Neural cell (in vitro differentiated cells): ENCODE results near the gene DHX16. TPM values are rescaled to one million over a fixed set of nuclear protein-coding genes. Genes with fewer than 3 reads are reported as not detected.

ENCODE experiments used
- H2AFZ ChIP-seq: fragments of 200-600, 300-800 bp; sonication (generic), shearing (Covaris generic); 2 replicates; pipeline ENCODE4 v1.6.0; 2014; ENCODE audit warnings: low read depth, mild to moderate bottlenecking, antibody characterized with exemption, low read length, moderate library complexity
- H3F3A ChIP-seq: fragments of 200-600 bp; shearing (Covaris generic); 2 replicates; pipeline ENCODE4 v1.6.1; 2016; ENCODE audit warnings: mild to moderate bottlenecking, moderate library complexity, mixed read lengths, antibody characterized with exemption, low read length; ENCODE audit not compliant: insufficient read depth, poor library complexity, severe bottlenecking
- H3K27ac ChIP-seq: fragments of 200-600, 300-800 bp; sonication (generic), shearing (Covaris generic); 2 replicates; pipeline ENCODE4 v1.5.1; 2014; ENCODE audit warnings: mild to moderate bottlenecking, low read length, moderate library complexity
- H3K27me3 ChIP-seq: fragments of 300-800, 200-600 bp; sonication (generic), shearing (Covaris generic); 2 replicates; pipeline ENCODE4 v1.6.0; 2014; ENCODE audit warnings: mild to moderate bottlenecking, low read depth, low read length, moderate library complexity; ENCODE audit not compliant: insufficient read depth
- H3K36me3 ChIP-seq: fragments of 300-800, 200-600 bp; sonication (generic), shearing (Covaris generic); 2 replicates; pipeline ENCODE4 v1.5.1; 2014; ENCODE audit warnings: mild to moderate bottlenecking, antibody characterized with exemption, low read length, moderate library complexity; ENCODE audit not compliant: insufficient read depth
- H3K4me2 ChIP-seq: fragments of 300-800, 200-600 bp; sonication (generic), shearing (Covaris generic); 2 replicates; pipeline ENCODE4 v1.6.0; 2014; ENCODE audit warnings: mild to moderate bottlenecking, low read length
- H3K4me3 ChIP-seq: fragments of 300-800, 200-600 bp; sonication (generic), shearing (Covaris generic); 2 replicates; pipeline ENCODE4 v1.5.1; 2014; ENCODE audit warnings: mild to moderate bottlenecking, low read length, moderate library complexity
- H3K79me2 ChIP-seq: fragments of 200-600 bp; shearing (Covaris generic); replicated peaks from 2 replicates; pipeline ENCODE4 v1.6.0; 2014; ENCODE audit warnings: mild to moderate bottlenecking, low read length, moderate library complexity; ENCODE audit not compliant: insufficient read depth
- H3K9ac ChIP-seq: fragments of 300-800, 200-600 bp; sonication (generic), shearing (Covaris generic); 2 replicates; pipeline ENCODE4 v1.6.1; 2016; ENCODE audit warnings: mild to moderate bottlenecking, low read length, mixed read lengths
- H3K9me2 ChIP-seq: fragments of 200-600 bp; shearing (Covaris generic); 2 replicates; pipeline ENCODE4 v1.6.1; 2016; ENCODE audit warnings: mild to moderate bottlenecking, low read length, mixed read lengths; ENCODE audit not compliant: insufficient read depth
- H3K9me3 ChIP-seq: fragments of 200-600, 300-800 bp; sonication (generic), shearing (Covaris generic); 2 replicates; pipeline ENCODE4 v1.6.1; 2016; ENCODE audit warnings: mild to moderate bottlenecking, mixed run types, low read length, moderate library complexity, mixed read lengths
- H4K20me1 ChIP-seq: fragments of 200-600 bp; shearing (Covaris generic); 2 replicates; pipeline ENCODE4 v1.6.1; 2016; ENCODE audit warnings: mild to moderate bottlenecking, mixed run types; ENCODE audit not compliant: insufficient read depth
- CTCF ChIP-seq: fragments of 450-650 bp; IDR thresholded peaks from 2 replicates; pipeline ENCODE4 v1.5.1; 2014; ENCODE audit warnings: antibody characterized with exemption, mild to moderate bottlenecking, moderate library complexity; ENCODE audit not compliant: poor library complexity, severe bottlenecking
- EP300 ChIP-seq: fragments of 450-650 bp; conservative IDR thresholded peaks from 2 replicates; pipeline ENCODE4 v1.6.1; 2014; ENCODE audit warnings: antibody characterized with exemption, mild to moderate bottlenecking, moderate library complexity; ENCODE audit not compliant: poor library complexity, severe bottlenecking
- EZH2 ChIP-seq: fragments of 200-600, 300-800 bp; shearing (Covaris generic), sonication (generic); IDR thresholded peaks from 2 replicates; pipeline ENCODE4 v1.6.1; 2014; ENCODE audit warnings: antibody characterized with exemption, low read length, borderline replicate concordance, mild to moderate bottlenecking; ENCODE audit not compliant: insufficient read depth, poor library complexity, severe bottlenecking
- MXI1 ChIP-seq: fragments of 450-650 bp; conservative IDR thresholded peaks from 2 replicates; pipeline ENCODE4 v1.6.1; 2014; ENCODE audit warnings: antibody characterized with exemption, mild to moderate bottlenecking; ENCODE audit not compliant: poor library complexity, severe bottlenecking
- POLR2AphosphoS5 ChIP-seq: IDR thresholded peaks from 2 replicates; pipeline ENCODE4 v1.6.1; 2012
- RAD21 ChIP-seq: fragments of 450-650 bp; conservative IDR thresholded peaks from 2 replicates; pipeline ENCODE4 v1.6.1; 2014; ENCODE audit warnings: antibody characterized with exemption, mild to moderate bottlenecking, moderate library complexity
- SMC3 ChIP-seq: fragments of 450-650 bp; conservative IDR thresholded peaks from 2 replicates; pipeline ENCODE4 v1.6.1; 2014; ENCODE audit warnings: antibody characterized with exemption, mild to moderate bottlenecking, moderate library complexity; ENCODE audit not compliant: poor library complexity
- TAF1 ChIP-seq: IDR thresholded peaks from 2 replicates; pipeline ENCODE4 v1.6.1; 2012; ENCODE audit warnings: low read depth
- polyA plus RNA-seq: library from polyadenylated mRNA; depleted of rRNA; stranded (reverse); fragments of >200 nt; gene quantifications from 2 replicates; pipeline ENCODE4 v1.2.3, GENCODE V29; 2014
- TF ChIP-seq, protein P1 (sequence below): IDR thresholded peaks from 2 replicates; pipeline ENCODE4 v1.6.1; 2012; ENCODE audit warnings: borderline replicate concordance

Gene DHX16
- polyA plus RNA-seq, 1 donor from 2014 or later, result 29.1 TPM

DNA sequence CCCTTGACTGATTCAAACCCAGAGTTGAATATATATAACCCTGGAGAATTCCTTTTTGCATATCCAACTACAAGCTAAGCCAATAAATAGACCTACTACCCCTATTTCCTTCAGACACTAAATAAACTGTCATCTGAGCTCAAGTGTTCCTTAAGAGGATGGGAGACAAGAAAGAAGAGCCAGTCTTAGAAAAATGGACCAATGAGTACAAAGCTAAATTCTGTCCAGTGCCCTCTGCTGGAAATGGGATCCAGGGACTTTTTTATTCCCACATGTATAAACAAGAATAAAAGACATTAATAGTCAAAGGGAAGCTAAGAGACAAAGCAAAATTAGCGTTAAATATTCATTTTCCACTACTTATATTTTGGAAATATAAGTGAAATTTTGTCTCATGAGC, 60.6 kb downstream of the DHX16 start:
- Histone ChIP-seq H3K79me2 (peaks cover 50% of the 10 kb centered on the region), H3F3A (peaks cover 8% of the 10 kb centered on the region), H3K27me3 (no peaks in the 10 kb centered on the region), H3K9ac (peak overlapping the region; percentile 17), H3K4me3 (peak overlapping the region; percentile 83), H3K9me3 (no peaks in the 10 kb centered on the region), H3K9me2 (no peaks in the 10 kb centered on the region), H3K4me2 (peak overlapping the region; percentile 37), H3K36me3 (peaks cover 9% of the 10 kb centered on the region), H2AFZ (no peak overlapping the region), H3K27ac (peak overlapping the region; percentile 100), H4K20me1 (no peaks in the 10 kb centered on the region)
- TF ChIP-seq CTCF (peak; percentile 49), TAF1 (no peak), POLR2AphosphoS5 (no peak)

GRCh38 chr6:30611856-30612194, 61.0 kb downstream of the DHX16 start:
- Histone ChIP-seq H3K4me3 (peak overlapping the region; percentile 83), H3K36me3 (peaks cover 10% of the 10 kb centered on the region), H3K27me3 (no peaks in the 10 kb centered on the region), H3K9ac (peak overlapping the region; percentile 17), H2AFZ (no peak overlapping the region), H4K20me1 (no peaks in the 10 kb centered on the region), H3F3A (peaks cover 7% of the 10 kb centered on the region), H3K27ac (peak overlapping the region; percentile 100), H3K79me2 (peaks cover 48% of the 10 kb centered on the region), H3K9me3 (no peaks in the 10 kb centered on the region), H3K4me2 (peak overlapping the region; percentile 37), H3K9me2 (no peaks in the 10 kb centered on the region)
- TF ChIP-seq EP300, result no peak
- no peak for TF ChIP-seq EZH2
- TF ChIP-seq RAD21, result no peak
- no peak for TF ChIP-seq POLR2AphosphoS5
- no peak for TF ChIP-seq SMC3
- no peak for TF ChIP-seq TAF1
- TF ChIP-seq CTCF, result no peak
- no peak for TF ChIP-seq MXI1
- TF ChIP-seq, protein P1, sequence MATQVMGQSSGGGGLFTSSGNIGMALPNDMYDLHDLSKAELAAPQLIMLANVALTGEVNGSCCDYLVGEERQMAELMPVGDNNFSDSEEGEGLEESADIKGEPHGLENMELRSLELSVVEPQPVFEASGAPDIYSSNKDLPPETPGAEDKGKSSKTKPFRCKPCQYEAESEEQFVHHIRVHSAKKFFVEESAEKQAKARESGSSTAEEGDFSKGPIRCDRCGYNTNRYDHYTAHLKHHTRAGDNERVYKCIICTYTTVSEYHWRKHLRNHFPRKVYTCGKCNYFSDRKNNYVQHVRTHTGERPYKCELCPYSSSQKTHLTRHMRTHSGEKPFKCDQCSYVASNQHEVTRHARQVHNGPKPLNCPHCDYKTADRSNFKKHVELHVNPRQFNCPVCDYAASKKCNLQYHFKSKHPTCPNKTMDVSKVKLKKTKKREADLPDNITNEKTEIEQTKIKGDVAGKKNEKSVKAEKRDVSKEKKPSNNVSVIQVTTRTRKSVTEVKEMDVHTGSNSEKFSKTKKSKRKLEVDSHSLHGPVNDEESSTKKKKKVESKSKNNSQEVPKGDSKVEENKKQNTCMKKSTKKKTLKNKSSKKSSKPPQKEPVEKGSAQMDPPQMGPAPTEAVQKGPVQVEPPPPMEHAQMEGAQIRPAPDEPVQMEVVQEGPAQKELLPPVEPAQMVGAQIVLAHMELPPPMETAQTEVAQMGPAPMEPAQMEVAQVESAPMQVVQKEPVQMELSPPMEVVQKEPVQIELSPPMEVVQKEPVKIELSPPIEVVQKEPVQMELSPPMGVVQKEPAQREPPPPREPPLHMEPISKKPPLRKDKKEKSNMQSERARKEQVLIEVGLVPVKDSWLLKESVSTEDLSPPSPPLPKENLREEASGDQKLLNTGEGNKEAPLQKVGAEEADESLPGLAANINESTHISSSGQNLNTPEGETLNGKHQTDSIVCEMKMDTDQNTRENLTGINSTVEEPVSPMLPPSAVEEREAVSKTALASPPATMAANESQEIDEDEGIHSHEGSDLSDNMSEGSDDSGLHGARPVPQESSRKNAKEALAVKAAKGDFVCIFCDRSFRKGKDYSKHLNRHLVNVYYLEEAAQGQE, result no peak
